ENCODE measurements around the gene NDOR1.

Gene NDOR1

DNA sequence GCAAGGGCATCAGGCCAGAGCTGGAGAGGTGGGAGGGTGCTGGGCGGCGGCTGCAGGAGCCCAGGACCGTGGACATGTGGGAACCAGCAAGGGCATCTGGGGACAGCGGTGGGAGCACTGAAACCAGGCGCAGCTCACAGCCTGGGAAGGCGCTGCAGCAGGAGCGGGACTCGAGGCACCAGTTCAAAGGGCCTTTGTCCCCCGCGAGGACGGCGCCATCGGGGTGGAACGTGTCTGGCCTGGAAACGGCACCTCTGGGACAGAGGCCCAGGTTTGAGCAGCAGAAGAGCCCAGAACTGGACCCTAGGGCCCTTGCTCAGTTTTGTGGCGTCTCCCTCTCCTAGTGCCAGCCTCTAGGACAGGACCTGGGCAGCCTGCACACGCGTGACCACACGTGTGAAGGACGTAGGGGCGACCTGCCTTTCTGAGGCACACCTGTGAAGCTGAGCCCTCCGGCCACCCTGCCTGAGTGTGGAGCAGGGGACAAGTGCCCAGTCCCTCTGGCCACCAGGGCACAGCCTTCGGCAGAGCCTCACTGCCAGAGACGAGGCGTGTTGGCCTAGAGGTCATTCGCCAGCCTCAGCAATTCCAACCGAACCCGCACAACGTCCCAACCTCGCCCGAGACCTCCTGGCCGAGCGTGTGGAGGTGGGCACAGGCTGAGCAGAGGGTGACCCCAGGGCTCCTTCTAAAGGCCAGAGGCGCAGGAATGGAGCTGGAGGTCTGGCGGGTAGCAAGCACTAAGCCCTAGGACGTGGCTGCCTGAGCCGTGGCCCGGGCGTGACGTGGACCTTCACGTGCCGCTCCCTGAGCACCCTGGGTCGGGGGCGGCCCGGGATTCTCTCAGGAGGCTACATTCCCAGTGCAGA is 31.5 kb upstream of the NDOR1 start:
- no peak for DNase-seq (ENCODE audit: extremely low read depth, low read depth)
- TF ChIP-seq, protein P1, sequence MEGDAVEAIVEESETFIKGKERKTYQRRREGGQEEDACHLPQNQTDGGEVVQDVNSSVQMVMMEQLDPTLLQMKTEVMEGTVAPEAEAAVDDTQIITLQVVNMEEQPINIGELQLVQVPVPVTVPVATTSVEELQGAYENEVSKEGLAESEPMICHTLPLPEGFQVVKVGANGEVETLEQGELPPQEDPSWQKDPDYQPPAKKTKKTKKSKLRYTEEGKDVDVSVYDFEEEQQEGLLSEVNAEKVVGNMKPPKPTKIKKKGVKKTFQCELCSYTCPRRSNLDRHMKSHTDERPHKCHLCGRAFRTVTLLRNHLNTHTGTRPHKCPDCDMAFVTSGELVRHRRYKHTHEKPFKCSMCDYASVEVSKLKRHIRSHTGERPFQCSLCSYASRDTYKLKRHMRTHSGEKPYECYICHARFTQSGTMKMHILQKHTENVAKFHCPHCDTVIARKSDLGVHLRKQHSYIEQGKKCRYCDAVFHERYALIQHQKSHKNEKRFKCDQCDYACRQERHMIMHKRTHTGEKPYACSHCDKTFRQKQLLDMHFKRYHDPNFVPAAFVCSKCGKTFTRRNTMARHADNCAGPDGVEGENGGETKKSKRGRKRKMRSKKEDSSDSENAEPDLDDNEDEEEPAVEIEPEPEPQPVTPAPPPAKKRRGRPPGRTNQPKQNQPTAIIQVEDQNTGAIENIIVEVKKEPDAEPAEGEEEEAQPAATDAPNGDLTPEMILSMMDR (IDR thresholded peaks at IDR 0.05; ENCODE audit: low read depth, low read length, missing control alignments): no peak
- H3K4me3 ChIP-seq (replicated peaks; ENCODE audit: low read depth, low read length): no peak overlapping the region

DNA sequence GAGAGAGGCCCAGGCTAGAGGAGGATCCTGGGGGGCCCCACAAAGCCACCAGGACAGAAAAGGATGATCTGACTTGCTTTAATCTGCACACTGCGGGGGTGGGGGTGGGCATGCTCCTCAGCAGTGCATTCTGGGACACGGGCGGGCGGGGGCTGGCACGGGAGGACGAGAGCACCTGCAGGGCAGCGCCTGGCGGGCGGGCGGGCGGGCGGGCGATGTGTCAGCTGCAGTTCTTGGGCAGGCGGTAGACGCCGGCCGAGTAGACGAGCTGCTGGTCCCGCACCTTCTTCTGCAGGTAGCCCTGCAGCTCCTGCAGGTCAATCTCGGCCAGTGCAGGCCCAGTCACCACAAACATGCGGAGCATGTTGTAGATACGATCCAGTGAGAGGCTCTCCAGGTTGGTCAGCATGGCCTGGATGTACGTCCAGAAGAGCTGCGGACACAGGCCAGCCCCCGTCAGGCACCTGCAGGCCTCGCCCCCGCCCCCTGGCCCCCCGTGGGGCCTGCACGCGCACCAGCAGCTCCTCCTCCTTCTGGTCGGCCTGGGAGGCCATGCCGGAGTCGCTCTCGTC is 30.7 kb upstream of the NDOR1 start:
- no peak overlapping the region for H3K4me3 ChIP-seq (replicated peaks; ENCODE audit: low read depth, low read length)
- TF ChIP-seq, protein P1 (IDR thresholded peaks at IDR 0.05; ENCODE audit: low read depth, low read length, missing control alignments): no peak
- DNase-seq (ENCODE audit: extremely low read depth, low read depth): no peak

DNA sequence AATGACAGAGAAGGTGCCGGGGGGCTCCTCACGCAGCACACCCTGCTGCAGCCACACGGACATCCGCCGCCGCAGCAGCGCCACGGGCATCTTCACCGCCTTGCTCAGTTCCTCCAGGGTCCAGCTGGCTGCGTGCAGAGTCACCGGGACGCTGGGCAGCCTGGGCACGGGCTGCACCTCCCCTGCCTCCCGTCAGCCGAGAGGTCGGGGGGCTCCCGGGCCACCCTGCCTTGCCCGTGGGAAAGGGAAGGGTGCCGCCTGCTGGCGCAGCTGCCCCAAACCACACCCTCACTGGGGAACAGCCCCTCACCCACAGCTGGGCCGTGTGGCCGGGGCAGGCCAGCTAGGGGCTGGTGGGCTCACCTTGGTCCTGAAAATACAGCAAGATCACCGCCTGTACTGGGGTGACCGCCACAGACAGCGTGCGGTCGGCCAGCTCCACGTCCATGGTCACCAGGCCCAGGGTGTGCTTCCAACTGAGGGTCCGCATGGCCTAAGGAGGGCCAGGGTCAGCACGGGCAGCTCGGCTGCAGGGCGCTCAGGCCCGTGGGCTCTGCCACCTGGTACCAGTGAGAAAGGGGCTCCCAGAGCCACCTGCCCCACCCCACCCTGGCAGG is 30.0 kb upstream of the NDOR1 start:
- H3K4me3 ChIP-seq (replicated peaks; ENCODE audit: low read depth, low read length): no peak overlapping the region

DNA sequence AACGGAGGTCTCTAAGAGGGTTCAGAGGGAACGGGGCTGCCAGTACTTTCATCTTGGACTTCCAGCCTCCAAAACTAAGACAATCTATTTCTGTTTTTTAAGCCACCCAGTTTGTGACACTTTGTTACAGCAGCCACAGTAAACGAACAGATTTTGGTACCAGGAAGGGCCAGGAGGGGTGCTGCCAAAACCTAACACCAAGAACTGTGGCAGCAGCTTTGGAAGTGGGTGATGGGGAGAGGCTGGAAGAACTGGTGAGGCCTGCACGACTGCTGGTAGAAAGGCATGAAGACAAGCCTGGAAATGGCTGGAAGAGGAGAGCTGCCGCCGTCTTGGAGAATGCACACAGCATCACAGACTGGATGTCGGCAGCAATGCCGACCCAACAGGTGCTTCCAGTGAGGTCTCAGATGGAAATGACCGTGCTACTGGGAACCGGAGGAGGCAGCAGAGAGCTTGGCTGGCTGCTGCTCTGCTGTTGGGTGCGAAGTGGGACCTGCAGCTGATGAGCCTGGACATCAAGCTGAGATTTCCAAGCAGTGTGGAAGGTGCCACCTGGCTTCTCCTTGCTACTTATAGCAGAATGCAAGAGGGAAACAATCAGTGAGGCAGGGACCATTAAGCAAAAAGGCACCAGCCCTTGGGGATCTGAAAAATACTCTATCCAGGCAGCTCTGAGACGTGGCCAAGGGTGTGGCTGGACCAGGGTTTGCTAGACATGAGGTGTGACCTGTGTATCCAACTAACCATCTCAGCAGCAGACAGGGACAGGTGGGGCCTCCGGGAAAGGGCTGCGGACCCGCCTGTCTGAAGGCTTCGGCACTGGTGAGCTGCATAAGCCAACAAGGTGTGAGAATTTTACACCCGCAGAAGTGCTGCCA is 29.0 kb upstream of the NDOR1 start:
- H3K4me3 ChIP-seq (replicated peaks; ENCODE audit: low read depth, low read length): no peak overlapping the region
- TF ChIP-seq, protein P1 (IDR thresholded peaks at IDR 0.05; ENCODE audit: low read depth, low read length, missing control alignments): peak; percentile 62
- DNase-seq (ENCODE audit: extremely low read depth, low read depth): no peak

More for the DNA sequence above, 30.0 kb upstream of the NDOR1 start:
- DNase-seq (ENCODE audit: extremely low read depth, low read depth): no peak
- TF ChIP-seq, protein P1 (IDR thresholded peaks at IDR 0.05; ENCODE audit: low read depth, low read length, missing control alignments): peak; percentile 43

DNA sequence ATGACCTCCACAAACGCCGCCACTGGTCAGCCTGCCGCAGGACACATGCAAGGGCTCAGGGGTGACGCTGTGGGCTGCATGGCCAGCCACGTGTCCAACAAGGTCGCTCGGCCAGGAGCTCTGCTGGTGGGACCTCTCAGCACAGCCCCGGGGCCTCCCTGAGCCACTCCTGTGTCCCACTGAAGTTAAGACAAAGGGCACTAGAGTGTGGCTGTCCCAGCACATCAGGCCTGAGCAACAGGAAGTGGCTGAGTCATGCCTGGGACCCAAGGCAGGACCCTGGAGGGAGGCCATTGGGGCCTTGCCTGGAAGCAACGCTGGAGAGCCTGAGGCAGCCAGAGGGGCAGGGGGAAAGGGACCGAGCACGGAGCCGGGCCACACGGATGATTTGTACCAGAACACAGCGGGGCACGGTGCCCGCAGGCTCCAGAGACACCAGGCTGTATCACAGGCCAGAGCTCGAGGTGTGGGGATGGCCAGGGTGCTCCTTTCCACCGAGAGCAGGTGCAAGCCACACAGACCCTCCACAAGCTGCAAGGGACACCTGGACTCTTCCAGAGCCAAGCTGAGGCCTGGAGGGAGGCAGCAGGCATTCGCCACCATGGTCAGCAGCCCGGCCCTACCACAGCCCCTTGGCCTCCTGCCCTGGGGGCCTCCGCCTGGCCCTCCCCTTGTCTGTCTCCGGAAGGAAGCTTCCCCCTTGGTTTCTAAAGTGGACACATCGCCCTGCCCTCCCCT is 27.1 kb upstream of the NDOR1 start:
- H3K4me3 ChIP-seq (replicated peaks; ENCODE audit: low read depth, low read length): no peak overlapping the region
- TF ChIP-seq, protein P1 (IDR thresholded peaks at IDR 0.05; ENCODE audit: low read depth, low read length, missing control alignments): no peak

More for the DNA sequence above, 27.1 kb upstream of the NDOR1 start:
- no peak for DNase-seq (ENCODE audit: extremely low read depth, low read depth)
